SK-N-SH (cell line): ENCODE measurements around the gene GLCE. TPM values are rescaled to one million over a fixed set of nuclear protein-coding genes. Genes with fewer than 3 reads are reported as not detected.
"Not testable (repeated sequence)": the region's sequence is repeated elsewhere in the genome, so short reads cannot be mapped to it uniquely, and the experiment has no call there.

Experiments used
- CTCF ChIA-PET: fragments of 300-600, 350-600 bp; formaldehyde crosslinking; extraction: SDS; loops from one replicate; lab custom pipeline; 2021; lab: Yijun Ruan, JAX
- POLR2A ChIA-PET: fragments of 350-600 bp; sonication (Branson Sonifier 250); formaldehyde crosslinking; extraction: SDS; loops from one replicate; lab custom pipeline; 2020; ENCODE audit warnings: antibody characterized with exemption, inconsistent platforms; lab: Yijun Ruan, JAX
- DNase-seq: peaks from one replicate; pipeline ENCODE4 v3.0.0; 2012
- H2AFZ ChIP-seq: fragments of 200-600 bp; sonication (generic); 2 replicates; pipeline ENCODE4 v1.8.1; 2016; ENCODE audit warnings: antibody characterized with exemption, mild to moderate bottlenecking, low read depth
- H3F3A ChIP-seq: fragments of 200-600 bp; sonication (generic); replicated peaks from 2 replicates; pipeline ENCODE3; 2016; ENCODE audit warnings: antibody characterized with exemption, mild to moderate bottlenecking; ENCODE audit not compliant: insufficient read depth
- H3K27ac ChIP-seq, 2 experiments: fragments of 200-500 bp in 1 of 2; fragments of 200-600 bp in 1 of 2; sonication (Bioruptor generic) in 1 of 2; sonication (generic), shearing (Covaris generic) in 1 of 2; 2 replicates each; pipeline versions ENCODE4 v1.5.1 to v1.6.1; 2014 to 2016; ENCODE audit warnings: low read depth in 2 of 2, inconsistent platforms in 1 of 2, low read length in 1 of 2, mild to moderate bottlenecking in 1 of 2, mixed read lengths in 1 of 2
- H3K27me3 ChIP-seq: fragments of 200-600 bp; sonication (generic), shearing (Covaris generic); 2 replicates; pipeline ENCODE4 v1.6.1; 2016; ENCODE audit warnings: mixed run types; ENCODE audit not compliant: insufficient read depth
- H3K36me3 ChIP-seq, 2 experiments: fragments of 200-500 bp in 1 of 2; fragments of 200-600 bp in 1 of 2; sonication (Bioruptor generic) in 1 of 2; sonication (generic) in 1 of 2; replicated peaks in 1 of 2; 2 replicates each; pipeline versions ENCODE3 to v1.5.1; 2014 to 2016; ENCODE audit warnings: low read length in 1 of 2, mild to moderate bottlenecking in 1 of 2; ENCODE audit not compliant: insufficient read depth in 2 of 2, control insufficient read depth in 1 of 2
- H3K4me1 ChIP-seq, 2 experiments: fragments of 200-500 bp in 1 of 2; fragments of 200-600 bp in 1 of 2; sonication (Bioruptor generic) in 1 of 2; sonication (generic), shearing (Covaris generic) in 1 of 2; 2 replicates each; pipeline versions ENCODE4 v1.5.1 to v1.6.1; 2014 to 2016; ENCODE audit warnings: low read depth in 1 of 2, low read length in 1 of 2, mixed run types in 1 of 2; ENCODE audit not compliant: insufficient read depth in 2 of 2, control insufficient read depth in 1 of 2
- H3K4me2 ChIP-seq: fragments of 200-600 bp; sonication (generic), shearing (Covaris generic); 2 replicates; pipeline ENCODE4 v1.6.1; 2017; ENCODE audit warnings: mixed run types
- H3K4me3 ChIP-seq, 2 experiments: fragments of 200-500 bp in 1 of 2; fragments of 200-600 bp in 1 of 2; sonication (Bioruptor generic) in 1 of 2; sonication (generic), shearing (Covaris generic) in 1 of 2; 2 replicates each; pipeline versions ENCODE4 v1.5.1 to v1.8.1; 2014 to 2016; ENCODE audit warnings: low read depth in 2 of 2, inconsistent platforms in 1 of 2, low read length in 1 of 2, mild to moderate bottlenecking in 1 of 2, mixed read lengths in 1 of 2, moderate library complexity in 1 of 2
- H3K79me2 ChIP-seq: fragments of 200-600 bp; sonication (generic); 2 replicates; pipeline ENCODE4 v1.8.1; 2017; ENCODE audit warnings: mild to moderate bottlenecking; ENCODE audit not compliant: insufficient read depth
- H3K9ac ChIP-seq: fragments of 200-600 bp; sonication (generic); 2 replicates; pipeline ENCODE4 v1.6.1; 2017; ENCODE audit warnings: mixed run types
- H3K9me2 ChIP-seq: fragments of 200-600 bp; sonication (generic); 2 replicates; pipeline ENCODE4 v1.6.1; 2017; ENCODE audit warnings: mixed run types
- H3K9me3 ChIP-seq: fragments of 200-600 bp; sonication (generic); 2 replicates; pipeline ENCODE4 v1.6.1; 2017; ENCODE audit warnings: mixed run types, mild to moderate bottlenecking, moderate library complexity
- H4K20me1 ChIP-seq: fragments of 200-600 bp; sonication (generic); 2 replicates; pipeline ENCODE4 v1.6.1; 2017; ENCODE audit warnings: mild to moderate bottlenecking, mixed run types; ENCODE audit not compliant: insufficient read depth
- ELF1 ChIP-seq: IDR thresholded peaks from 2 replicates; pipeline ENCODE4 v1.4.0; 2012
- FOXM1 ChIP-seq: IDR thresholded peaks from 2 replicates; pipeline ENCODE4 v1.4.0; 2012; ENCODE audit warnings: low read depth, mild to moderate bottlenecking
- GABPA ChIP-seq: IDR thresholded peaks from 2 replicates; pipeline ENCODE4 v1.4.0; 2012; ENCODE audit warnings: low read depth, mild to moderate bottlenecking
- MEF2A ChIP-seq: IDR thresholded peaks from 2 replicates; pipeline ENCODE4 v1.4.0; 2012; ENCODE audit warnings: low read depth, borderline replicate concordance
- MXI1 ChIP-seq: IDR thresholded peaks from 2 replicates; pipeline ENCODE4 v1.6.1; 2012; ENCODE audit warnings: mild to moderate bottlenecking, low read depth, low read length, improper control_type of control experiment
- NFIC ChIP-seq: IDR thresholded peaks from 2 replicates; pipeline ENCODE4 v1.4.0; 2012; ENCODE audit warnings: borderline replicate concordance
- POLR2AphosphoS5 ChIP-seq: IDR thresholded peaks from 2 replicates; pipeline ENCODE4 v1.6.1; 2012; ENCODE audit warnings: low read depth, low read length
- RAD21 ChIP-seq: IDR thresholded peaks from 2 replicates; pipeline ENCODE4 v1.6.1; 2012; ENCODE audit warnings: mild to moderate bottlenecking, low read length
- RFX5 ChIP-seq: IDR thresholded peaks from 2 replicates; pipeline ENCODE4 v1.6.1; 2012; ENCODE audit warnings: mild to moderate bottlenecking, improper control_type of control experiment, low read length
- SMC3 ChIP-seq: IDR thresholded peaks from 2 replicates; pipeline ENCODE4 v1.6.1; 2012; ENCODE audit warnings: low read depth, low read length, improper control_type of control experiment
- TAF1 ChIP-seq: IDR thresholded peaks from 2 replicates; pipeline ENCODE4 v1.6.1; 2012; ENCODE audit warnings: low read depth, mild to moderate bottlenecking, low read length, moderate library complexity, borderline replicate concordance
- TCF12 ChIP-seq: IDR thresholded peaks from 2 replicates; pipeline ENCODE4 v1.4.0; 2012
- TEAD4 ChIP-seq: IDR thresholded peaks from 2 replicates; pipeline ENCODE4 v1.4.0; 2012; ENCODE audit warnings: mild to moderate bottlenecking, borderline replicate concordance; ENCODE audit not compliant: insufficient read depth
- ZBTB33 ChIP-seq: IDR thresholded peaks from 2 replicates; pipeline ENCODE4 v1.4.0; 2012; ENCODE audit warnings: low read depth, borderline replicate concordance
- WGBS: methylation state at CpG from one replicate; pipeline ENCODE4 v1.1.6; 2017; ENCODE audit warnings: low lambda C conversion rate; 5-methylcytosine and 5-hydroxymethylcytosine counted together
- polyA plus RNA-seq, 3 experiments: library from polyadenylated mRNA; depleted of rRNA; stranded (reverse); fragments of >200 nt; gene quantifications; 2 replicates each; pipeline ENCODE4 v1.2.3, GENCODE V29; 2012
- TF ChIP-seq, protein P1 (sequence below): IDR thresholded peaks from 2 replicates; pipeline ENCODE4 v1.6.1; 2012; ENCODE audit warnings: mild to moderate bottlenecking, low read depth, low read length, moderate library complexity

GLCE gene
- polyA plus RNA-seq, 1 of the 3 experiments (the other 2 are of a cell fraction), result 19.5 TPM

DNA sequence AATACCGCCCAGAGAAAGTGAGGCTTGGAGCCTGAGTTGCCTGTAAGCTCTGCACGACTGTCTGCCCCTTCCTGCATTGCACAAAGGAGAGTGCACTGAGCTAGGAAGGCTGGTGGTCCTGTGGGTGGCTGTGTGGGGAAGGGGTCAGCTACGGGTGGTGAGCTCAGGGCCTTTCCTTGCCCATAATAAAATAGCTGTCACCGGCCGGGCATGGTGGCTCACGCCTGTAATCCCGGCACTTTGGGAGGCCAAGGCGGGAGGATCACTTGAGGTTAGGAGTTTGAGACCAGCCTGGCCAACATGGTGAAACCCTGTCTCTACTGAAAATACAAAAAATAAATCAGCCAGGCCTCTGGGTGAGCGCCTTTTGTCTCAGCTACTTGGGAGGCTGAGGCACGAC, 131.2 kb downstream of the GLCE start:
- H3K9me3 ChIP-seq, H3K79me2 ChIP-seq, H3K4me2 ChIP-seq, H3F3A ChIP-seq, H3K27me3 ChIP-seq, H3K4me3 ChIP-seq, H3K27ac ChIP-seq, H3K9ac ChIP-seq, DNase-seq, H4K20me1 ChIP-seq, POLR2A ChIA-PET, H2AFZ ChIP-seq, H3K9me2 ChIP-seq, H3K36me3 ChIP-seq: not testable (repeated sequence)
- WGBS, result 87% methylated on average over 9 of the region's 10 CpGs
- H3K4me1 ChIP-seq, result peaks cover 0 to 18% of the 10 kb centered on the region in 2 experiments; a peak in 2 of 4 replicates
- CTCF ChIA-PET, result interaction anchor here (0.7 to 4.3 kb wide), 5 partner anchors 8 to 1514 kb away, joined by 3 to 14 read pairs (median 4); no protein-coding TSS in a partner anchor

DNA sequence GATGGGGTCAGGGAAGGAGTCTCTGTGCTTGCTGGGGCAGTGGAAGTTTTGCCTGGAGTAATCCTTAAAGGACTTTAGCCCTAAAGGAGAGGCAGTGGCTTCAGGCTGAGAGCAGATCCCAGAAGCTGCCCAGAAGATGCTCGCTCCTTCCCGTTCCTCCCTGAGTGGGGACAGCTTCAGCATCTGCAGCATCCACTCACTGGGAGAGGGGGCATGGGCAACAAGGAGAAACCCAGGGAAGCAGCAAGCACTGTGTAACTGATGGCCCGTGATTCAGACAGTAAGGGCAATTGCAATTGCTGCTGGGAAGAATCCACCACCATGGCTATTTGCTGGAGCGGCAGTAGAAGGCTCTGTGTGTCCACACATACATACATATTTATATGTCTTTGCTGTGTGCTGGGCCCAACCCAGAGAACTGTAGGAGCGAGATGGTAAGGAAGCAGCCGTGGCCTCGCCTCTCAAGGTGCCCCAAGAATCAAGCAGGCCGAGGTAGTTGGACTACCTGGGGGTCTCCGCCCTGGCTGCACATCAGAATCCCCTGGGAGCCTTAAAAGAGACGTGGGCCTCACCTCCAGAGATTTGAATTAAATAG, 132.5 kb downstream of the GLCE start:
- TF ChIP-seq GABPA, result no peak
- no peak for TF ChIP-seq ZBTB33
- no peak for TF ChIP-seq NFIC
- no peak for TF ChIP-seq SMC3
- TF ChIP-seq MXI1, result no peak
- no peak for TF ChIP-seq TCF12

GRCh38 chr15:69293741-69294615, 133.5 kb downstream of the GLCE start:
- Histone ChIP-seq H3K4me3 (no peak overlapping the region), H3K9me3 (no peaks in the 10 kb centered on the region), H2AFZ (no peak overlapping the region), H3K4me2 (no peak overlapping the region), H3K4me1 (peaks cover 0 to 20% of the 10 kb centered on the region in 2 experiments; a peak in 2 of 4 replicates), H3K36me3 (no peaks in the 10 kb centered on the region), H3K79me2 (no peaks in the 10 kb centered on the region), H3K27me3 (no peaks in the 10 kb centered on the region), H3F3A (no peaks in the 10 kb centered on the region), H3K9ac (no peak overlapping the region), H3K27ac (no peak overlapping the region), H3K9me2 (no peaks in the 10 kb centered on the region), H4K20me1 (no peaks in the 10 kb centered on the region)
- ChIA-PET CTCF (interaction anchor here (1.6 to 2.6 kb wide), 3 partner anchors 10 to 235 kb away, joined by 3 to 9 read pairs (median 5); no protein-coding TSS in a partner anchor), POLR2A (no interaction called here)
- WGBS, result 90% methylated on average over 11 of the region's 11 CpGs
- no peak for DNase-seq
- TF ChIP-seq ELF1 (no peak), FOXM1 (no peak), TEAD4 (no peak), TAF1 (no peak), SMC3 (no peak), NFIC (no peak), RFX5 (no peak), MEF2A (no peak), POLR2AphosphoS5 (no peak), RAD21 (no peak)
- TF ChIP-seq, protein P1, sequence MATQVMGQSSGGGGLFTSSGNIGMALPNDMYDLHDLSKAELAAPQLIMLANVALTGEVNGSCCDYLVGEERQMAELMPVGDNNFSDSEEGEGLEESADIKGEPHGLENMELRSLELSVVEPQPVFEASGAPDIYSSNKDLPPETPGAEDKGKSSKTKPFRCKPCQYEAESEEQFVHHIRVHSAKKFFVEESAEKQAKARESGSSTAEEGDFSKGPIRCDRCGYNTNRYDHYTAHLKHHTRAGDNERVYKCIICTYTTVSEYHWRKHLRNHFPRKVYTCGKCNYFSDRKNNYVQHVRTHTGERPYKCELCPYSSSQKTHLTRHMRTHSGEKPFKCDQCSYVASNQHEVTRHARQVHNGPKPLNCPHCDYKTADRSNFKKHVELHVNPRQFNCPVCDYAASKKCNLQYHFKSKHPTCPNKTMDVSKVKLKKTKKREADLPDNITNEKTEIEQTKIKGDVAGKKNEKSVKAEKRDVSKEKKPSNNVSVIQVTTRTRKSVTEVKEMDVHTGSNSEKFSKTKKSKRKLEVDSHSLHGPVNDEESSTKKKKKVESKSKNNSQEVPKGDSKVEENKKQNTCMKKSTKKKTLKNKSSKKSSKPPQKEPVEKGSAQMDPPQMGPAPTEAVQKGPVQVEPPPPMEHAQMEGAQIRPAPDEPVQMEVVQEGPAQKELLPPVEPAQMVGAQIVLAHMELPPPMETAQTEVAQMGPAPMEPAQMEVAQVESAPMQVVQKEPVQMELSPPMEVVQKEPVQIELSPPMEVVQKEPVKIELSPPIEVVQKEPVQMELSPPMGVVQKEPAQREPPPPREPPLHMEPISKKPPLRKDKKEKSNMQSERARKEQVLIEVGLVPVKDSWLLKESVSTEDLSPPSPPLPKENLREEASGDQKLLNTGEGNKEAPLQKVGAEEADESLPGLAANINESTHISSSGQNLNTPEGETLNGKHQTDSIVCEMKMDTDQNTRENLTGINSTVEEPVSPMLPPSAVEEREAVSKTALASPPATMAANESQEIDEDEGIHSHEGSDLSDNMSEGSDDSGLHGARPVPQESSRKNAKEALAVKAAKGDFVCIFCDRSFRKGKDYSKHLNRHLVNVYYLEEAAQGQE, result no peak

More for the DNA sequence above, 132.5 kb downstream of the GLCE start:
- Histone ChIP-seq H2AFZ (no peak overlapping the region), H3K79me2 (no peaks in the 10 kb centered on the region), H3F3A (no peaks in the 10 kb centered on the region), H3K36me3 (no peaks in the 10 kb centered on the region), H3K4me2 (no peak overlapping the region), H3K27me3 (no peaks in the 10 kb centered on the region), H3K9ac (no peak overlapping the region), H3K4me3 (no peak overlapping the region), H3K9me2 (no peaks in the 10 kb centered on the region), H3K27ac (no peak overlapping the region), H3K9me3 (no peaks in the 10 kb centered on the region), H3K4me1 (peaks cover 0 to 18% of the 10 kb centered on the region in 2 experiments; a peak in 2 of 4 replicates), H4K20me1 (no peaks in the 10 kb centered on the region)
- POLR2A ChIA-PET, result no interaction called here
- no peak for DNase-seq
- WGBS, result 81% methylated on average over 10 of the region's 10 CpGs
- CTCF ChIA-PET, result interaction anchor here (1.7 to 4.3 kb wide), 3 partner anchors 11 to 234 kb away, joined by 5 to 14 read pairs (median 9); no protein-coding TSS in a partner anchor
